HG03103 (cell line): ENCODE results near the gene ARHGAP24.
"Not testable (repeated sequence)": the region's sequence is repeated elsewhere in the genome, so short reads cannot be mapped to it uniquely, and the experiment has no call there.

Source experiments
- ATAC-seq: cut with Tn5 transposase; IDR thresholded peaks from one replicate; pipeline ENCODE4 v1.9.1; 2021; ENCODE audit warnings: low read depth; ENCODE audit not compliant: unreplicated experiment

The ARHGAP24 gene

GRCh38 chr4:85884251-85884650 lies 409.3 kb downstream of the ARHGAP24 start:
- ATAC-seq: no peak

- no peak for ATAC-seq
These were observed 411.7 kb downstream of the ARHGAP24 start for GRCh38 chr4:85886665-85887064.

DNA sequence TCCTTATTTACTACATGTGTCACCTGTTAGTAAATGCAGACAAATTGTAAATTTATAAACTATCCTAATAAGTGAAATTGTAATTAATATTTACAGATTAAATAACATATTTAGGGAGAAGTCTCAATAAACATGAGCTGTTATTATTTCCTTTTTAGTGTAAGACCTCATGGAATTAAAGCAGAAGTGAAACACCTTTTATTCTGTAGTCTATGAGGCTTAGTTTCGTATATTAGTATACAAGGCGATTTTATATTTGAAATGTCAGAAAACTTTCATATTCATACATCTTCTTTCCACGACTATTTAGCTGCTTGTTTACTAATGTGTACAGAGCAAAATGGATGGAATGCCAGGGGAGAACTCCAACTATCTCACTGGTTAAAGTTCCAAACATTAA lies 414.4 kb downstream of the ARHGAP24 start:
- ATAC-seq: no peak

DNA sequence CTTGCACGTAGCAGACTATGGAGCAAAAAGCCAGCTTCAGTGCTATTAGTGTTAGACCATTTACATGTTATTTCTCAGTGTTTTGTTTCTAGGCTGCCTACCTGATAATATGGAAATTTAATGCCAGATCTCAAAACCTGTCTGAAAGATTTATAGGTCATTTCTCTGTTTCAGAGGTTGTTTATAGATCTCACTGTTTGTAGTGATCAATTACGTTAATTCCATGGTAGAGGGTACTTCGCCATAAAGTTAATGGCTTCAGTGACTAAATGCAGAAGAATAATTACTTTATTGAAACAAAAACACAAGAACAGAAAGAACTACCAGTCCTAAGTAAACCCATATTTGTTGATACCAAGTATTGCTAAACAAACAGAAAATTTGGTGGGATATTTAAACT lies 420.8 kb downstream of the ARHGAP24 start:
- no peak for ATAC-seq

- ATAC-seq: no peak
These were observed 423.3 kb downstream of the ARHGAP24 start for GRCh38 chr4:85898231-85898630.

DNA sequence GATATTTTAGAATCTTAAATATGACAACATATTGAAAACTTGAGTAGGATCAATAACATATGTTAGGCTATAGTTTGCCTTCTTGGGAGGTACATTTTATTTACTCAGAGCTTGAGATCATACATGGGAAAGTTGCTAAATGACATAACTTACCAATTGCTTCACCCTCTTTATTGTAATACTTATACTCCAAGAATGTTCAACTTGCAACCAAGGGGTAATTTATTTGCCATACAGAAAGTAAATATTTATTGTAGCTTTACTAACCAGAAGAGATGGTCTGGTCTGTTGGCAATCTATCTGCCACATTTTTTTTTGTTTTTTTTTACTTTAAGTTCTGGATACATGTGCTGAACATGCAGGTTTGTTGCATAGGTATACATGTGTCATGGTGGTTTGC lies 426.6 kb downstream of the ARHGAP24 start:
- ATAC-seq: no peak

- ATAC-seq: not testable (repeated sequence)
These were observed 427.7 kb downstream of the ARHGAP24 start for GRCh38 chr4:85902647-85903046.

DNA sequence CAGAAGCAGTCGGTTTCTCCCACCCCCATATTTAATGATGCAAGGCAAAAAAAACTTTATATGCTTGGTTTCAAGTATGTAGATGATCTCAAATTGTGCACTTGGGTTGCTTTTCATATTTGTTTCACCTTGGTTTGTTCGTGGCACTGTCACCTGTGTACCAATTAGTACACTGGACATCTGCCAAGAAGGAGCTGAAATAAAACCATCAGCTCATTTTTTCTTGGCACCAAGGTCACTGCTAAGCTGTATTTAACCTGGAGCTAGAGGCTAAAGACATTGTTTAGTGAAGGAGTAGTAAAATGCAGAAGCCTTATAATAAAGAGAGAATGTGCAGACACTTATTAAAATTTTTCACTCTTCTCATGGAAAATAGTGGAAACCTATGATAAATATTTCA lies 430.8 kb downstream of the ARHGAP24 start:
- no peak for ATAC-seq

GRCh38 chr4:85907001-85907400 lies 432.1 kb downstream of the ARHGAP24 start:
- ATAC-seq: no peak

DNA sequence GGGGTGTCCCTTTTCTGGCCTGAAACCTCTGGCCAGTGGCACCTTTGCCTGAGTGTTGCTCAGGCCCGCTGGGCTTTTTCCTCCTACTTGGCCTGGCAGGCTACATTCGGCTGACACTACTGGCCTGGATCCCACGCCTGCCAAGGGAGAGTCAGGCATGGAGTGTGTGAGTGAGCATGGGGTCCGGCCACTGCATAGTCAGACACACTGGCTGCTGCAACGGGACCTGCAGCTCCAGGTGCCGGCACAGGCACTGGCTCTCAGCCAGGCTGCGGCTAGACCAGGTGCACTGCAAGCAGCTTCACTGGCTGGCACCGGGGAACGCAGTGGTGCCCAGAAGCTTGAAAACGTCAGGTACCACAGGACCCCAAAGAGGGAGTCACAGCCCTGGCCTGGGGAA lies 434.9 kb downstream of the ARHGAP24 start:
- no peak for ATAC-seq

- no peak for ATAC-seq
These were observed 436.0 kb downstream of the ARHGAP24 start for GRCh38 chr4:85910985-85911384.

DNA sequence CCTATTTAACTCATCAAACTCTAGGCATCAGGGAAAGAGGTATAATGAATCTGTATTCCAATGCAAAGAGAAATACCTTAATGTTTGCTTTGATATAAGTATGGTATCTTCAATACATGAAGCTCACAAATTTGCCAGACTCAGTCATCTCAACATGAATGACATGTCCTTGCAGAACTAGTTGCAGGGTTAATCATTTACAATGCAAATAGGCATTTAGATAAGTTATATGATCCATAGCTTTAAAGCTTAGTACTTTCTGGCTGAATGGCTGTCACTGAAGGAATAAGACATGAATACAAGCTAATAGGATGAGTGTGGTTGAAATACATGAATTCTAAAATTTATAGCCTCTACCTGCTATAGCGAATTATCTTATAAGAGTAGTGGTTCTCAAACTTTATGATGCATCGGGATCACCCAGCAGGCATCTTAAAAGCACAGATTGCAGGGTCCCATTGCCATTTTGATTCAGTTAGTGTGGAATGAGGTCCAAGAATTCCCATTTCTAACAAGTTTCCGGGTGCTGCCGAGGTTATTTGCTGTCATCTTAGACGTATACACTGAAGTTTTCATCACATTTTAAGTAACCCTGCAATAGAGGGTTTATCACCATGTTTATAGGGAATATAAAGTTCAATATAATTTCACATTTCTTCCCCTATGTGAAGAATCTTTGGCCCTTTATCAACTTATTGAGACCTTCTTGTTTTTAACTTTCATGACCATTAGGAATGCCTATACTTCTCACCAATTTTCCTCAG lies 439.2 kb downstream of the ARHGAP24 start:
- ATAC-seq: no peak

GRCh38 chr4:85915570-85915969 lies 440.6 kb downstream of the ARHGAP24 start:
- ATAC-seq: not testable (repeated sequence)

DNA sequence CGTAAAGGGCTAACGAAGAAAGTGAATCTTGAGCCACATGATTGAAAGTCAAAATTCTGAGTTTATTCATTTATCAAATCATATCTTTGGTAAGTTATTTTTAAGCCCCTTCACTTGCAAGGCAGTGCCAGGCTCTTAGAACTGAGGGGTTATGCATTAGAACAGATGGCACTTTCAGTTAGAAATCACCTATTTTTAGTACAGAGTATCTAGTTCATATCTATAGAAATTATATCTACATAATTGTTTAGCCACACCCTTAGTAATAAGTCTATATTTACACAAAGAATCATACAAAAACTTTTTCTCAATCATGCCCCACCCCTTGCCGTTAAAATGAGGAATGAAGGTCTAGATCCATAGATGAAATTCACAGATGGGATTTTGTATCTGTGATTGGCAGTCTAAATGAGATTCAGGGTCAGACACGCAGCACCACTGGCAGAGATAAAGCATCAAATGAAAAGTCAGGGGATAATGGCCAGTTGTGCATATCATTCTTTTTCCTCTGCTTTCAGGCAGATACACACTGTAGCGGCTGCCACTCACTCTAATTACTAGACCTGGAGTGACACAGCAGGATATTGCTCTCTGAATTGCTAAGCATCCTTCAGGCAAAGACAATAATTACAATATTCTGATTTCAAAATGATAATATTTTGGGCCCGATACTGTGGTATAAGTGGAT lies 444.4 kb downstream of the ARHGAP24 start:
- ATAC-seq: no peak

DNA sequence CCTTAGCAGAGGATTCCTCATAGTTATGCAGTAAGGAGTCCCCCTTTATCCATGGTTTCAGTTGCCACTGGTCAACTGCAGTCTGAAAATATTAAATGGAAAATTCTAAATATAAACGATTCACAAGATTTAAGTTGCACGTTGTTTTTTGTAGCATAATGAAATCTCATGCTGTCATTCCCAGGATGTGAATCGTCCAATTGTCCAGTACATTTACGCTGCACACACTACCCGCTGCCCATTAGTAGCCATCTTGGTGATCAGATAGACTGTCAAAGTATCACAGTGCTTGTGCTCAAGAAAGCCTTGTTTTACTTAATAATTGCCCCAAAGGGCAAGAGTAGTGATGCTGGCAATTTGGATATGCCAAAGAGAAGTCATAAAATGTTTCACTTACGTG lies 450.1 kb downstream of the ARHGAP24 start:
- ATAC-seq: no peak

- no peak for ATAC-seq
These were observed 454.0 kb downstream of the ARHGAP24 start for GRCh38 chr4:85928775-85929591.

DNA sequence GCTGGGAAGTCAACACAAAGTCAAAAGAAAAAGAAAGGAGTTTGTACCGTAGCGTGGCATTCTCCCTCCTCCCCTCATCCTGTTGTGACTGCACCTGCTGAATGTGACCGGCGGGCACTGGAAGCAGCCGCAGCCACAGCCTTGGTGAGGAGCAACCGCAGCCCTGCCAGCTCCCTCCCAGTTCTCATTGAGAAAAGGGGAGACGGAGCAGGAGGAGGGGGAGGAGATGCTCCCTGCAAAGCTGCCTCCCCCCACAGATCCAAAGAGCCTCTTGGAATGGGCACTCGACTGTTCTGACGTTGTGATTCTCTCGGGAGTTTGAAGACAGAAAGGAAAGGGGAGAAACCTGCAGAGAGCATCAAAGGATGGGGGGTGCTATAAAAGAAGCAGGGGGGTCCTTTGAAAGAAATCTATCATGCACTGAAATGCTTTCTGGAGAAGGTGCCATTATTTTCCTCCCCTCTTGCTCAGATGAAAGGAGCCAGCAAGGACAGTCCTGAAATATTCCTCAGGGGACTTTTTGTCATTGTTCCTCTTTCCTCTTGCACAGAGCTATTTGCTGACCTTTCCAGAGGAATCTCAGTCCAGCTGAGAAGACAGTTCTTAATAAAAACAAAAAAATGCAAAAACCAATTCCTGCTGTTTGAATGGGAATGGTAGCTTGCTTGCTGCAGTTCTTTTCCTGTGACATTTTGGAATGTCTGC lies 455.2 kb downstream of the ARHGAP24 start:
- no peak for ATAC-seq

DNA sequence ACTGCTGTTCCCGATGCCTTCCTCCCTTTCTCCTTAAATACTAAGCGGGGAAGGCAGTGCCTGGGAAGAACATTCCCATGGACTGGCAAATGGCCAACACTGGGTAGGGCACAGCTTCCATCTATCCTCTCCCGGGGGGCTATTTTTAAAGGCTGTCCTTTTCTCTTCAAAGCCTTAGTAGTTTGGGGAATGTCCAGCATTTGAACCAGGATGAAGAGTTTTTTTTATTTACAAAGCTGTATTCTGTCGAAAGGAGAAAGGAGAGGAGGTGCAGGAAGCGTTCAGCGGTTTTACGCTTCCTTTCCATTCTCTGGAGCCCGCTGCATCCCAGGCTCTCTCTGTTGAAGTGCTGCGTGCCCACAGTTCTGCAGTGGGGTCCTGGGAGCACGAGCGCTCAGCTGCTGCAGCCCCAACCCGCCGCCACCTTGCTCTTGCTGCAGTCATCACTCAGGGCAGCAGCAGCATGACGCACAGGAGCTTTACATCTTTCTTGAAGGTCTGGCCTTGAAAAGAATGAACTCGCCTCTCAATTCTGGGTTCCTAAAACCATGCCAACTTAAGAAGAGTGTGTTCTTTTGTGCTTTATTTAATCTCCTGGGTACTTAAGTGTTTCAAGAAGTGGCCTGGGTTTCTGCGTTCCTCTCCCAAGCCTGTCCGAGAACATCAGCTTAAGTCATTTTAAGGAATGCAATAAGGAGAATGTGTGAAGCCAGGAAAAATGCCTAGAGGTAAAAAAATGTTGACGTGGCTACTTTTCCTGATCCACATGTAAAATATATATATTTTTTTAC lies 457.7 kb downstream of the ARHGAP24 start:
- ATAC-seq: no peak

GRCh38 chr4:85933291-85933640 lies 458.3 kb downstream of the ARHGAP24 start:
- no peak for ATAC-seq

DNA sequence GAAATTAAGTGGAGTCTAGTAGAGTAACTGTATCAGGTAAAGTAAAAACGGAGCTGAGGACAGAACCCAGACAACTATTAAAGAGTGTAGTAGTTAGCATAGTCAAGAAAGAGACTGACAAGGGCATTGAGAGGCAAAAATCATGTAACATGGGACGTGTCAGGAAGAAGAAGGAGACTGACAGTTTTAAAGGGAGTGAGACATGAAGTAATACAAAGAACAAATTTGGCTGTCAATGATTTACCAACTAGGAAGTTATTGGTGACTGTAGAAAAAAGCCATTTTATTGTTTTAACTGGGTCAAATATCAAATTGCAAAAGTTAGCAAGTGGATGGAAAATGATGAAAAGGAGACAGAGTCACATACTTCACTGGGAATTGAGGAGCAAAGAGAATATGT lies 462.6 kb downstream of the ARHGAP24 start:
- ATAC-seq: no peak
